HG03159 (cell line): ENCODE results near the gene CCDC57.

Experiments used
- ATAC-seq: cut with Tn5 transposase; IDR thresholded peaks from one replicate; pipeline ENCODE4 v1.9.1; 2021; ENCODE audit warnings: mild to moderate bottlenecking, moderate library complexity; ENCODE audit not compliant: unreplicated experiment

Gene CCDC57

DNA sequence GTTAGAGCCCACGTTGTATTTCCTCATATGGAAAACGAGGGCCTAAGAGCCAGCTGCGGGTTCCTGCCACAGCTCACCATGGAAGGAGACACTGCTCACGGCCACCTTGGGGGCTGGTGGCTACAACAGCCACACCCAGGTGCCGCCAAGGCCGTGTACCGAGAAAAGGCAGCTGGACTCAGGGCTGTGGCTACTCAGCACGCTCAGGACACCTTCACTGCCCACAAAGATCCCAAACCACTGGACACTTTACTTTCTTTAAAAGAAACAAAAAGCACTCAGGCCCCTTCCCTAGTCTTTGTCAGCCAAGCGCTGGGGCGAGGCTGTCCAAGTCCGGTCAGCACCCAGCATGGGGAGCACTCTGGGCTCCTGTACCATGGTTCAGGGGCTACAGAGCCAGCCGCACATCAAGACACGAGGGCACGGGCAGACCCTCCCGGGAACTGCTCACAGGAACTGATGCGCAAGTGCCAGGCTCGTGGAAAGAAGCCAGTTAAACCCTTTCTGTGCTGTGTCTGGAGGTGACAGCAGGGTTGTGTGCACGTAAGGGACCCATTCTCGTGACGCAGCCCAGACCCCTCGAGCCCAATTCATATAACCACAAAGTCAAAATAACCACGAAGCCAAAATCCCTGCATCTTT is 34.7 kb upstream of the CCDC57 start:
- ATAC-seq, result no peak

DNA sequence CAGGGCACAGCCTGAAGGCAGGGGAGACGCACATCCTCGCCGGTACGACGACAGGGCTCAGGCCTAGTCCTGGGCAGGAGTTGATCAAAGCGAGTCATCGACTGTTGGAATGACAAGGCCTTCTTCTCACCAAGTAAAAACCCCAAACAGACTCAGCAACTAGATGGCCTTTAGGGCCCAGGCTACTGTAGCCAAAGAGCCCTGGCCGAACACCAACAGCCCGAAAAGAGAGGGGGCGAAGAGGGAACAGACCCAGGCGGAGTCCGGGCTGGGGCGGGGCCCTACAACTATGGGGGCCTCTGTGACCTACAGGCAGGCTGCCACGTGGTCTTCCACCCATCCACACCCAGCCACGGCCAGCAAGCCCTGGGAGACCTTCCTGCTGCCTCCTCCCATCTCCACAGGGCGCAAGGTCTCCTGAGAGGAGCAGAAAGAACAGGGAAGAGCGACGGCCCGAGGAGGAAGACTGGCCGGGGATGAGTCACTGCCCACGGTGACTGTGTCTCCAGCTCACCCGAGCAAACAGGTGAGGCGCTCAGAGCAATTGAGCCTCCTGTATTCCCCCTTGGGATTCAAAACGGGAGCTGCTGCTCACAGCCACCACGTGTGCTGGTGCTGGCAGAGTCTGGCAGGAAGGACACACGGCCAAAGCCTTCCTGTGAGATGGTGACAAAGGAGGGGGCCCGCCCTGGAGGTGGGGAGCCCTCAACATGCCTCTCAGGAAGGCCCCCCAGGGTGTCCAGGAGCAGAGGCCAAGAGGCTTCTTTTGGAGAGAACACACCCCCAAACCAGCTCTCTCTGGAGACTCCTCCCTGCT is 33.9 kb upstream of the CCDC57 start:
- ATAC-seq, result no peak

DNA sequence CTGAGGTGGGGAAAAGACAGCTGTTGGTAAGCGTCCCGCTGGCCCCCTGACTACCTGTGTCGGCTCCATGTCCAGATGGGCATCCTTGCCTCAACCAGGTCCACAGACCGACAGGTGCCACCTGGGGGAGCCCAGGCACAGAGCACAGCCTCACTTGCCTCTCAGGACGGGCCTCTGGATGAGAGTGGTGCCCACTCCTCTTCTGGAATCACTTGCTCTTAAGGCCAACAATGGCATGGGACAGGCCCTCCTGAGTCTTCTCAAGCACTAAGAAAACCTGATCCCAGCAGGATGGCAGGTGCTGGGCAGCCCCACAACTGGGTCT is 33.4 kb upstream of the CCDC57 start:
- no peak for ATAC-seq

DNA sequence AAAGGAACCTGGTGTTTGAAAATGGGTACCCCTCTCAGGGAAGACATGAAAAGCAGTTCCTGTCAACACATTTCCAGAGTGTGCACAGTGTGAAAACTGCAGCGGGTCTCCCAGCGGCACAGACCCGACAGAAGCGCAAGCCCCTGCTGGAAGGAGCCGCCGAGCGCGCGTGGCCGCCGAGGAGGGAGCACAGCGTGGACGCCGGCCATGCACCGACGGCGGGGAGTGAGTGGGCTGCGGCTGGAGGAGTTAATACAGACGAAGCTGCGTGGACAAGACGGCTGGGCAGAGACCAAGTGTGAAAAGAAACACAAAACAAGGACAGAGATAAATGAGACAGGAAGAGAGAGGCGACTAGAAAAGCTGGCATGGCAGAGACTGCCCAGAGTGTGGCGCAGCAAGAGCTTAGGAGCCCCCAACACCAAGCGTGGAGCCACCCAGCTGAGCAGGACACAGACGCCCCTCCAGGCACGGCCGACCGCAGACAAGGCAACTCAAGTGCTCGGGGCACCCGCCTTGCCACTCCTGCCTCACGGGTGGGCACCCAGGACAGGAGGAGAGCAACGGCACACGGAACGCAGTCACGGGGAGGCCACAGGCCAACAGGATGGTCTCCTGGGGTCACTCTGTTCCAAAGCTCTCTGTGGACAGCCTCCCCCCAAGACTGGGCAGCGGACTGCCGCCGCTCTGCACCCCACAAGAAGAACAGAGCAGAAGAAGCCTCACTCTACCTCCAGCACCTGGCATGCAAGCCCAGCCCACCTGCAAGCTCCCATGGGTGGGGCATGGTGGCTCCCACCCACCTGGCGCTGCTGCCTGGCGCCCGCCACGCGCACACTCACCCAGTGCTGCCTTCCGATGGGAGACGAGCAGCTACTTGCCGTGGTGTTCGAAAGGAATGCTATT is 32.7 kb upstream of the CCDC57 start:
- no peak for ATAC-seq

DNA sequence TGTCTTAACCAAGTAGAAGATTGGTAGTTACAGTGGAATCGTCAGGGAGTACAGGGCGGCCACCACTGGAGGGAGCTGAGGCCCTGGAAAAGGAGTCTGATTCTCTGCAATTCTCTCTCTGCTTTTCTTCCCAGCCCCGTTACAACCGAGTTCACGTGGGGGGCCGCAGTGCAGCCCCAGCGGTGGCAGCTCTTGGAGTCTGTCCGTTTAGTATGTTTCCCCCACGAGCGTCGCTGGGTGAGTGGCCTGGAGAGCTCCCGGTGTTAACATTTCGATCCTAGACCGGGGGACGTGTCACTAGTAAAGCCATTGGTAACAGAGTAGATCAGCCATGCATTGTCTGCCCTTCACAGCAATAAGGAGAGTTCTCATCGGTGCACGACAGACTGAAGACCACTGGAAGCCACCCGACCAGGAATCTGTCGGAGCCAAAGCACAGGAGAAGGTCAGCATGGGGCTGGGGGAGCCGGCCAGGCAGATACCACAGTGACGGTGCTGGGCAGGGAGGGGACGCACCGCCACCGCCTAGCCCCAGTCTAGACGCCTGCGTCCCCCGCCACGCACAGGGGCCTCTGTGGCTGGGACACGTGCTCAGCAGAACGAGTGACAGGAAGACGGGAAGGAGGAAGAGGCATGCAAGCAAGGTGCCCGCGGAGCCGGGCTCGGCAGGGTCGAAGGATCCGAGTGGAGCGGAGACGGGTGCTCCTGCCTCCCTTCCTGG is 31.9 kb upstream of the CCDC57 start:
- no peak for ATAC-seq

DNA sequence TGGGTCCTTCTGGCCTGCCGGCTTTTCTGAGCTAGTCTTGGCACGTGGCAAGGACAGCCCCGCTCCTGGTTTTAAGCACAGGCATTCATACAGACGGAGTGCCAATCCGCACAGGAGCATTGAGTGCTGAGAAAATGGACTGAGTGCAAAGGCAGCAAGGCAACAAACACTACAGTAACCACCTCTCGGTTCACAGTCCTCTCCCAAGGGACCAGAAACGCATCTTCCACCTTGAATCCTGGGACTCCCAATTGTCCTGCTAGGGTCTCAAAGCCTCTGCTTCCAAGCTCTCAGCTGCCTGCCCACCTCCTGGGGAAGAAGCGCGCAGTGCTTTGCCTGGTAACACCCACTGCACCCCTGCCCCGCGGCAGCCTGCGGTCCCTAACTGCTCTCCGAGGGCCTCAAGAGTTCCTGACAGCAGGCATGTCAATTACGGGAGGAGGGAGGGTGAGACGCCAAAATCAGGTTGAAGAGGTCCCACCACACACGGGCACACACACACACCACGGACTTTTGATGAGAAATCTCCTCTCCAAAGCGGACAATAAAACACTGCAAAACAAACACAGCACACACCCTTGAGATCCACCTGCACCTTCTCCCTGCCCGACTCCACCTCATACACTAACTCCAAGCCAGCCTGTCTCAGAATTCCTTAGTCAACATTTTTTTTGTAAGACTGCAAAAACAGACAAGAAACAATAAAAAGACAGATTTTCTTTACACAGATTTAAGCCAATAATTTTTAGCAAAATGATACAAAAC is 31.2 kb upstream of the CCDC57 start:
- no peak for ATAC-seq

DNA sequence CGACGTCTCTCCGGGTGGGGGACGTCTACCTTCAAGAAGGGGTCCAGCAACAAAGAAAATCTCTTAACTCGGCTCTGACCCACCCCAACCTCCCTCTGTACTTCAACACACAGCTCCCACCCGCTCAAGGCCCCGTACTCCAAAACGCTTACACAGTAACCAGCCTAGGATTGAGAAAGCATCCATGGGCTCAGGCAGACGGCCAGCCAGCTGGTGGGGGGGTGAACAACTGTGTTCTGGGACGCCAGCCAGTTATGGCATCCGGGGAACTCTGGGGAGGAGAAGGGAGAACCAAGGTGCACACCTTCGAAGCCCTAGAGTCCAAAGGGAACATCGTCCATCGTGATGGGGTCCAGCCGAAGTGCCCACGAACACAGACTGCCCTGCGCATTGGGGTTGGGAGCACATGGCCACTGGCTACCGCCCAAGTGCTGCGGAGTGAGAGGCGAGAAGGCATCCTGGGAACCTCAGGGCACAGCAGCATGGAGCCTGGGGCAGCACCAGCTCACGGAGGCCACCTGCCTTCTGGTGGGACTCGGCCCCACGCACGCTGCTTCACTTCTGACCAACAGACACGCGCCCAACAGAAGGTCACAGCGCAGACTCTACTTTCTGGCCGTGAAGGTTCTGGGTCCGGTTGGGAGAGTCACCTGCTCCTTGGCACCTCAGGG is 30.5 kb upstream of the CCDC57 start:
- ATAC-seq, result no peak

DNA sequence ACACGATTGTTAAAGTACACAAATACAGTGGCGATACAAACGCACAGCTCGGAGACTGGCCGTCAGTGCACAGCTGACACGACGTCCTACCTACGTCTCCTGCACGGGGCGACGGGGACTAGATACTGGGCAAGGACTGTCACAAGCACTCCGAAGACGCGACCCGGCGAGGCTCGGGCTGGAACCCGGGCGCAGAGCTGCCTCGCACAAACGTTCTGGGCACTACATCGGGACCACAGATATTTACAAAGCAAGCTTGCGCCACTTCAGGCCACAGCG is 30.0 kb upstream of the CCDC57 start:
- no peak for ATAC-seq

DNA sequence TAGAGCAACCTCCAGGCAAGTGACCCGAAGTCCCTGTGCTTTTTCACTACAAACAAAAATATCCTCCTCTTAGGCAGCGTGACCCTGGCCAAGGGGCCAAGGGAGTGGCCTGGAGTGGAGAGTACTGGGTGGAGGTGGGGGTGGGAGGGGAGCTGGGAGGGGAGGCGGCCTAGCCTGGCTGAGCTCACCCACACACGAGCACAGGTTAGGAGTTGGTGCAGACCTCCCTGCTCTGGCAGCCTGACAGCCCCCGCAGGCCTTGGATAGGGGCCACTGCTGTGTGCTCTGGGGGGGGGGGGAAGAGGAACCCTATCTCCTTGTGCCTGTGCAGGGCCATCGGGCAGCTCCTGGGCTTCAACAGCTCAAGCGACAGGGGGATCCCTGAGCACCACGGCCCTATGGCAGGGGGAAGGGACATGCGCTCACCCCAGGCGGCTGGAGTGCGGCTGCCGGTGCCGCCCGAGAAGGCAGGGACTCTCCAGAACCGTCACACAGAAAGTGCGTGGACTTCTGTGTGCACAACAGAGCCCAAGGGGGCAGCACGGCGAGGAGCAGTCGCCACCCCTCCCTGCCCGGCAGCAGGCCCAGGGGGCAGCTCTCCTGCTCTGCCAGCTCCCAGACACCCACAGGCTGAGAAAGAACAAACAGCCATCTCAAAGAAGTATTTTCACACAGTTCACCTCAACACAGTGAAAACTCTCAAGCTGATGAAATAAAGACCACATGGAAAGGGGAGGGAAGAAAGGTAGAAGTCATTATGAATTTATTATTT is 29.5 kb upstream of the CCDC57 start:
- no peak for ATAC-seq

DNA sequence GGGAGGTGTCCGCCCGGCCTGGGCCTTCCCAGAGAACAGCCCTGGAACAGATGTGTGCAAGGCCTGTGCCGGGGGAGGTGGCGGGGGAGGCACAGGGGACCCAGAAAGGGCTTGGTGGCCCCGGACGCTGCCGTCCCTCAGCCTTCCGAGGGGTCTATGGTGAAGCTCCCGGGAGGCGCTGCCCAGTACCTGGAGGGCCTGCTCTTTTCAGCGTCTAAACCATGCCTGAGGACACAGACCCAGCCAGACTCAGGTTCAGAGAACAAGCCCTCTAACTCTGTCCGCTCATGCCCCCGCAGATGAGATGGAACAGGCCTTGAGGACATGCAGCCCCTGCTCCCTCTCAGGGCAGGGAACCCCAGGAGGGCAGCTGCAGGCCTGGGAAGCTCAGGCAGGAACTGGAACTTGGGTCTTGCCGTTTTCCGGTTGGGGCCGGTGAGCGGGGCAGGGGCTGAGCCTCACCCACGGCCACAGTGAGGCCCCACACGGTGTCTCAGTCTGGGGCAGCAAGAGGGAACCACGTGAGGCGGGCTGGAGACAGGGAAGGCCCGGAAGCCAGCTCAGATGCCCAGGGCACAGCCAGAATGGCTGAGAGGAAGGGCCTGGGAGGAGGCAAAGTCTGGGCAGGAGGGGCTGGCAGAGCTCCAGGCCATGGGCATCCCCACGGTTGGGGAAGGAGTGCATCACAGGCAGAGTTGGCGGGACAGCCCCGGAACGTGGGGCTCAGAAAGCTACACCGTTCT is 28.7 kb upstream of the CCDC57 start:
- no peak for ATAC-seq

DNA sequence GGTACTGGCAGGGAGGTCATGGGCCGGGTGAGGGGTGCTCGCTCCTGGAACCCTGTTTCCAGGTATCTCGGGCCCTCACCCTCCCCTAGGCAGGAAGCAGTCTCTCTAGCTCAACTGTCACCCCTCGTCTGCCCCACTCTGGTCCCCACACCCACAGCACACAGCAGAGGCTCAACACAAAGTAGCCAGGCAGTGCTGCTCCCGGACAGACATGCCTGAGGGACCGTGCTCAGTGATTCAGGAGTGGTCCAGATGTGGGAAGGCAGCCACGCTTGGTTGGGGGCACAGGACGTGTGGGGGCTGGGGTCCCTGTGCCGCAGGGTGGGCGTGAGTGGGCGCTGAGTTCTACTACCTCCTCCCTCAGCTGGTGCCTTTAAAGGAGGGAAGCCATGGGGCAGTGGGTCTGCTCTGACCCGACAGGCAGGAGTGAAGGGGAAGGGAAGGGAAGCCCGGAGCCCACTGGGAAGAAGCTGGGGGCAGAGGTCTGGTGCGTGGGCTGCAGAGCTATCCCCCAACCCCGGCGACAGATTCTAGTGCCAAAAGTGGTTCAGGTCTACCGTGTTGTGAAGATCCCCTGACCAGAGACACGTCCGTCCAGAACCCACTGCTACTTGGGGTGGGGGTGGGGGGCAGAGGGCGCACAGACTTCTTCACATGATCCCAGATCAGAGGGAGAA is 28.0 kb upstream of the CCDC57 start:
- no peak for ATAC-seq

DNA sequence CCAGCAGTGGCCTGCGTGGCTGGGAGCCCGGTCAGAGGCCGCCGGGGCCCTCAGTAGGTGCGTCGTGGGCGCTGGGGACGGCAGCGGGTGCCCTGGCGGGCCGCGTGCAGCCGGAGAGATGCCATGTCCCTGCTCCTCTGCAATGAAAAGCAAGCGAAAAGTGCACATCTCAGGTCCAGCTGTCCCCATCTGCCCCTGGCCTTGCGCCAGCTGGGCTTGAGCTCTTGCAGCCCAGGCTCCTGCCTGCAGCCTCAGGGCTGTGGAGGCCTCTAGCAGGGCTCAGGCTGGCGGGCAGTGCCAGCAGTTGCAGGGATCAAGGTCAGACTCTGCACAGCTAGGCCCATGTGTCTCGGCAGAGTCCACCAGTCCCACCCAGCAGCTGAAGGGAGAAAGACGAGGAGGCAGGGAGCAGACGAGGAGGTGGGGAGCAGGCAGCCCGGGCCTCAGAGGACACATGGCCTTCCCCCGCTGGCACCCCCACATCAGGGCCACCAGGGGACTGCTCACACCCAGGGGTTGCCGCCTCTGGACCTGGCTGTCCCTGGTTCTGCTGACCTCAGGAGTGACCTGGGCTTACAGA is 27.4 kb upstream of the CCDC57 start:
- no peak for ATAC-seq

DNA sequence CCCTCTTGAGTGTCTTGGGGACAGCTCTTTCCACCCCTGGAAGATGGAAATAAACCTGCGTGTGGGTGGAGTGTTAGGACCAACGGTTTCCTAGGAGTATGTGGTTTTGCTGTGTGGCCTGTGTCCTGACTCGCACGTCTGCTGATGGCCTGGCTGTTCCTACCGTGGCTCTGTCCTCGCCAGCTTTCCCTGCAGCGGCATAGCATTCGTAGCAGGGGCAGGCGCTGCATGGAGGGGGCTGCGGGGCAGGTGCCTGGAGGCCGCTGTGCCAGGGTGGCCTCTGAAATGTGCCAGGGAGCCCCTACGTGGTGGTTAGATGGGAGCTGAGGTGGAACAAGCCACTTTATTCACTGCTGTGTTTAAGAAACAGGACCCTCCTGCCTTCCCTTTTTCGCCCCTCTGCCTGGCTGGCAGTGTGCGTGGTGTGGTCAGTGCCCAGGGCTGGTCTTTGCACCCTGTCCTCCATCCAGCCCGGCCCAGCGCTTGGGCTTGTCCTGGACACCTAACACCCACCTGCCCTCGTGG is 26.8 kb upstream of the CCDC57 start:
- no peak for ATAC-seq

DNA sequence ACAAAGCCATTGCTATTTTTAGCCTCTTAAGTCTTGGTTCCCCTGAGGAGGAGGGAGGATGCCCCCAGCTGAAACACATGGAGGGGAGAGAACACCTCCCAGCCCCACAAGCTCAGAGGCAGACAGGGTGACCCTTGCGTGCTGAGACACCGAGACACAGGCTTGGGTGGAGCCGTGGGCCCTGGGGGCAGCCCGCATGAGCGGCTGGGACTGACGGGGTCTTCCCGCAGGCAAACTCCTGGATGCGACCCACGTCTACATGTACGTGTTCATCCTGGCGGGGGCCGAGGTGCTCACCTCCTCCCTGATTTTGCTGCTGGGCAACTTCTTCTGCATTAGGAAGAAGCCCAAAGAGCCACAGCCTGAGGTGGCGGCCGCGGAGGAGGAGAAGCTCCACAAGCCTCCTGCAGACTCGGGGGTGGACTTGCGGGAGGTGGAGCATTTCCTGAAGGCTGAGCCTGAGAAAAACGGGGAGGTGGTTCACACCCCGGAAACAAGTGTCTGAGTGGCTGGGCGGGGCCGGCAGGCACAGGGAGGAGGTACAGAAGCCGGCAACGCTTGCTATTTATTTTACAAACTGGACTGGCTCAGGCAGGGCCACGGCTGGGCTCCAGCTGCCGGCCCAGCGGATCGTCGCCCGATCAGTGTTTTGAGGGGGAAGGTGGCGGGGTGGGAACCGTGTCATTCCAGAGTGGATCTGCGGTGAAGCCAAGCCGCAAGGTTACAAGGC is 26.0 kb upstream of the CCDC57 start:
- ATAC-seq, result no peak

DNA sequence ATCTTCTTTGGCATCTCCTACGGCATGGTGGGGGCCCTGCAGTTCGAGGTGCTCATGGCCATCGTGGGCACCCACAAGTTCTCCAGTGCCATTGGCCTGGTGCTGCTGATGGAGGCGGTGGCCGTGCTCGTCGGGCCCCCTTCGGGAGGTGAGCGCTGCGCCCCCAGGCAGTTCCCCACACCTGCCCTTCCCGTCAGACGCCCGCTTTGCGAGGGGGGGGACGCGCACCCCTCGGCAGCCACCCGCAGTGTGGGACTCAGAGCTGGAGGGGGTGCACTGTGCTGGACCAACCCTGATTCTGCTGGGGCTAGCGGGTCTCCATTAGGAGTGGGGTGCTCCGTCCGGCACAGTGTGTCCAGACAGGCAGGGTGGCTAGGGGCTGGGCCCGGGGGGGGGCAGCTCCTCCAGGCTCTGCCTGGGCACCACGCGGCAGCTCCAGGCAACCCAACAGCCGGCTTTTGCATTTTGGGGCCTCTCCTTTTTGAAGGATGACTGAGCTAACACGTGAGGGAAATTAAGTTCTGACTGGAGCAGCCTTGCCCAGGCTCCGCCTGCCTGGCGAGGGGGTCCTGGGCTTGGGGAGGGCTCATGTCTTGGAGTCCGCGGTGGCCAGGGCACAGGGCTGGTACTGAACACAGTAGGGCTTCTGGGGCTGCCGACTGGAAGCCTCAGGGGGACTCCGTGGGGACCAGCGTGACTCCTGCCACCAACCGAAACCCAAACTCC is 25.3 kb upstream of the CCDC57 start:
- no peak for ATAC-seq

DNA sequence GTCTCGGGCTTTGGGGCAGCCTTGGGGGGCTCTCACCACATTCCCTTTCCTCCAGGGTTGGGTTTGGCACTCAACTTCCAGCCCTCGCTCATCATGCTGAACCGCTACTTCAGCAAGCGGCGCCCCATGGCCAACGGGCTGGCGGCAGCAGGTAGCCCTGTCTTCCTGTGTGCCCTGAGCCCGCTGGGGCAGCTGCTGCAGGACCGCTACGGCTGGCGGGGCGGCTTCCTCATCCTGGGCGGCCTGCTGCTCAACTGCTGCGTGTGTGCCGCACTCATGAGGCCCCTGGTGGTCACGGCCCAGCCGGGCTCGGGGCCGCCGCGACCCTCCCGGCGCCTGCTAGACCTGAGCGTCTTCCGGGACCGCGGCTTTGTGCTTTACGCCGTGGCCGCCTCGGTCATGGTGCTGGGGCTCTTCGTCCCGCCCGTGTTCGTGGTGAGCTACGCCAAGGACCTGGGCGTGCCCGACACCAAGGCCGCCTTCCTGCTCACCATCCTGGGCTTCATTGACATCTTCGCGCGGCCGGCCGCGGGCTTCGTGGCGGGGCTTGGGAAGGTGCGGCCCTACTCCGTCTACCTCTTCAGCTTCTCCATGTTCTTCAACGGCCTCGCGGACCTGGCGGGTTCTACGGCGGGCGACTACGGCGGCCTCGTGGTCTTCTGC is 24.6 kb upstream of the CCDC57 start:
- no peak for ATAC-seq
